GM21360 (cell line): ENCODE data around the gene COX7B.
"Not testable (repeated sequence)": the region's sequence is repeated elsewhere in the genome, so short reads cannot be mapped to it uniquely, and the experiment has no call there.

Experiments
- ATAC-seq: cut with Tn5 transposase; IDR thresholded peaks from one replicate; pipeline ENCODE4 v1.9.1; 2021; ENCODE audit warnings: mild to moderate bottlenecking, moderate library complexity; ENCODE audit not compliant: unreplicated experiment

The COX7B gene

DNA sequence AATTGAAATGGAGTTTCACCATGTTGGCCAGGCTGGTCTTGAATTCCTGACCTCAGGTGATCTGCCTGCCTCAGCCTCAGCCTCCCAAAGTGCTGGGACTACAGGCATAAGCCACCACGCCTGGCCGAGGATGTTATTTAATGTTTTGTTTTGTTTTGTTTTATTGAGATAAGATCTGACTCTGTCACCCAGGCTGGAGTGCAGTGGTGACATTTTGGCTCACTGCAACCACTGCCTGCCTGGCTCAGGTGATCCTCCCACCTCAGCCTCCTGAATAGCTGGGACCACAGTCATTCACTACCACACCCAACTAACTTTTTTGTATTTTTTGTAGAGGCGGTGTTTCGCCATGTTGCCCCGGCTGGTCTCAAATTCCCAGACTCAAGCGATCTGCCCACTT lies 45.8 kb downstream of the COX7B start:
- ATAC-seq = not testable (repeated sequence)

DNA sequence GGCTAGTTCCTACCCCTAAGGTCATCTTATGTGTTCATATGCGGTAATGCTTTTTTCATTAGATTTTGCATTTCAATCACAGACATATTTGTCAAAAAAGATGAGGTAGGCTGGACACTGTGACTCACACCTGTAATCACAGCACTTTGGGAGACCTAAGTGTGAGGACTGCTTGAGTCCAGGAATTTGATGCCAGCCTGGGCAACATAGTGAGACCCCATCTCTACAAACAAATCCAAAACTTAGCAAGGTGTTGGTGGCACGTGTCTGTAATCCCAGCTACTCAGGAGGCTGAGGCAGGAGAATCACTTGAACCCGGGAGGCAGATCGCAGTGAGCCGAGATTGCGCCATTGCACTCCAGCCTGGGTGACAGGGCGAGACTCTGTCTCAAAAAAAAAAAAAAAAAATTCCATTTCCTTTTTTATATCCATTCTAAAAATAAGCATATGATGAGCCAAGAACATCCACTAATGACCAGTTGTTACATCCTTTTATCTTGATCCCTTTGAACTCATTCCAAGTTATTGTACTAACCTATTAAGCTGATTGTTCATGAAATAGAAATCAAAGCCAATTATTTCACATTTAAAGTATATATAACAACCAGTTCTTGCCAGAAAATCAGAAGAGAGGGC lies 46.8 kb downstream of the COX7B start:
- ATAC-seq = no peak

DNA sequence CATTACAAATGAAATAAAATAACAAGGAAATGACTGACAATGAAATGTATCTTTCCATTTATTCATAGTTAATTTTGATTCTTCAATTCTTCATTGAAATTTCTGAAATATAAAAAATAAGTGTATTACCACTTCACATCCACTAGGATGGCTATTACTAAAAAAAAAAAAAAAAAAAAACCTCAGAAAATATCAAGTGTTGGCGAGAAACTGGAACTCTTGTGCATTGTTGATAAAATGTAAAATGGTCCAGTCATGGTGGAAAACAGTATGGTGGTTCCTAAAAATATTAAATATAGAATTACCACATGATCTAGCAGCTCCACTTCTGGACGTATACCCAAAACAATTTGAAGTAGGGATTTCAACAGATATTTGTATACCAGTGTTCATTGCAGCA lies 47.3 kb downstream of the COX7B start:
- no peak for ATAC-seq

DNA sequence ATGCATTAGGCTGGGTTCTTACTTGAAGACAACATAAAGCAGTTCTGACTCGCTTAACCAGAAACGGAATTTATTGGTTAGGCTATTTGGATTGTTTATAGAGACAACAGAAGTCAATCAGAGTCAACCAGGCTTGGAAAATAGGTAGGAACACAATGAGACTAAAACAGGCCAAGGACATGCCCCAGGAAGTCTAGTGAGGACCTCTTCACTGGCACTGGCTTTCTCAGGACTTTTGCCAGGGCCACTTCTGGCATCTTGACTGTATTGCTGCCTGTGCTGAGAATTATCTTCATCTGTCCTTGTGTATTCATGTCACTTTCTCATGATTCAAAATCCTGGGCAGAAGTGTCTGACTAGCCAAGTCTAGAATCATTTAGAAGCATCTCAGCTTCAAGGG lies 50.6 kb downstream of the COX7B start:
- ATAC-seq = no peak

DNA sequence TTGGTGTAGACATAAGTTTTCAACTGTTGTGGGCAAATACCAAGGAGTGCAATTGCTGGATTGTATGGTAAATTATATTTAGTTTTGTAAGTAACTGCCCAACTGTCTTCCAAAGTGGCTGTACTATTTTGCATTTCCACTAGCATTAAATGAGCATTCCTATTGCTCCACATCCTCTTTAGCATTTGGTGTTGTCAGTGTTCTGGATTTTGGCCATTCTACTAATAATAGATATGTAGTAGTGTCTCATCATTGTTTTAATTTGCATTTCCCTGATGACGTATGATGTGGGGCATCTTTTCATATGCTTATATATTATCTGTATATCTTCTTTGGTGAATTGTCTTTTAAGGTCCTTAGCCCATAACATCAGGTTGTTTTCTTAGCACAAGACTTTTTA lies 52.9 kb downstream of the COX7B start:
- no peak for ATAC-seq

DNA sequence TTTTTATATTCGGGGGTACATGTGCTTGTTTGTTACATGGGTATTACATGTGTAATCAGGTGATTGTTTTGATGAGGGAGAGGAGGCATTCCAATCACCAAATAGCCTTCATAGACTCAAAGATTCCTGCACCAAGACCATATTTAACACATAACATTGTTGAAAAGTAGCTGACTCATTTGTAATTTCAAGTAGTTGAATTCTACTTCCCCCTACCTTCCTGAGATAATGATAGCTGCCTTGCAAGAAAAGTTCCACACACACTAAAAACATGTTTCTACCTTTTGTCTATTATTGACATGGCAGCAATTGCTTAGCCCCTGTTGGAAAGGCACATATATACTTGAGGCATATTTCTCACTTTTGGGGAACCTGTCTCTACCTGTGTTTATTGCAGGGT lies 54.0 kb downstream of the COX7B start:
- ATAC-seq = no peak

DNA sequence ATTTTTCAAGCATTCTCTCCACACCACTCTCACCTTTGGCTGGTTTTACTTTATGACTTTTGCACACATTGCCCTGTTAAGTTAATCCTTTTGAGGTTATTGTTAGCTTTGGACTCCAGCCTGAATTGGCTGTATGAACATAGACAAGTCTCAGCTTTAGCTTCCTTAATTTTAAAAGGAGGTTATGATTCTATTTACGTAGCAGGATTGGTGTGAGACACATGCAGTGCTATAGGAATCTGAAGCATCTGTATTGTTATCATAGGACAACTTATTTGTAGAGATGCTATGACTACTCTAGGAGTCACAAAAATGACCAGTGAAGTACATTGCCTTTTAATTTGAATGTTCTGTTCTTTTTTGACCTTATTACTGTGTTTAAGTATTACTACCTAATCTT lies 54.4 kb downstream of the COX7B start:
- ATAC-seq = no peak
